GM13977 (cell line): ENCODE results near the gene ZNF81.
"Not testable (repeated sequence)": the region's sequence is repeated elsewhere in the genome, so short reads cannot be mapped to it uniquely, and the experiment has no call there.

Source experiments
- DNase-seq: peaks from one replicate; pipeline ENCODE4 v3.0.0; 2012; ENCODE audit warnings: low spot score
- in situ Hi-C: fragments of 300-500 bp; cut with MboI; formaldehyde crosslinking; loops from one replicate; pipeline ENCODE4 v1.12.0; 2022; ENCODE audit warnings: low sequenced_read_pairs, low pct_unique_long_range_greater_than_20kb, mixed read lengths, inconsistent platforms; ENCODE audit not compliant: unreplicated experiment
- TF ChIP-seq, protein P1 (sequence below): IDR thresholded peaks from 2 replicates; pipeline ENCODE4 v1.5.1; 2012; ENCODE audit warnings: mild to moderate bottlenecking, control low read depth; ENCODE audit not compliant: insufficient read depth; ENCODE audit errors: extremely low read depth, missing control alignments

The ZNF81 gene

DNA sequence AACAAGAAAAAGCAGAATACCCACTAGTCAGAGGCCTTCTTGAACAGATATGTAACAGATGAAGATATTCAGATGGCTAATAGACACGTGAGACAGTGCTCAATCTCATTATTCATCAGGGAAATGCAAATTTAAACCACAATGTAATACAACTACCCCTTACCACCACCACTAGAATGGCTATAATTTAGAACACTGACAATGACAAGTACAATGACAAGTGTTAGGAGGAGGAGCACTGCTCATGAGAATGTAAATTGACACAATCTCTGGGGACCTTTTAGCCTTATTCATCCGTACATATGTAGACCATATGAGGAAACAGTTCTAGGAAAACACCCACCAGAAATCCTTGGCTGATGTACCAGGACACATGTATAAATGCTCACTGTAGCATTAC, 13.1 kb downstream of the ZNF81 start:
- in situ Hi-C loops = no loop called here
- no peak for DNase-seq
- TF ChIP-seq, protein P1, sequence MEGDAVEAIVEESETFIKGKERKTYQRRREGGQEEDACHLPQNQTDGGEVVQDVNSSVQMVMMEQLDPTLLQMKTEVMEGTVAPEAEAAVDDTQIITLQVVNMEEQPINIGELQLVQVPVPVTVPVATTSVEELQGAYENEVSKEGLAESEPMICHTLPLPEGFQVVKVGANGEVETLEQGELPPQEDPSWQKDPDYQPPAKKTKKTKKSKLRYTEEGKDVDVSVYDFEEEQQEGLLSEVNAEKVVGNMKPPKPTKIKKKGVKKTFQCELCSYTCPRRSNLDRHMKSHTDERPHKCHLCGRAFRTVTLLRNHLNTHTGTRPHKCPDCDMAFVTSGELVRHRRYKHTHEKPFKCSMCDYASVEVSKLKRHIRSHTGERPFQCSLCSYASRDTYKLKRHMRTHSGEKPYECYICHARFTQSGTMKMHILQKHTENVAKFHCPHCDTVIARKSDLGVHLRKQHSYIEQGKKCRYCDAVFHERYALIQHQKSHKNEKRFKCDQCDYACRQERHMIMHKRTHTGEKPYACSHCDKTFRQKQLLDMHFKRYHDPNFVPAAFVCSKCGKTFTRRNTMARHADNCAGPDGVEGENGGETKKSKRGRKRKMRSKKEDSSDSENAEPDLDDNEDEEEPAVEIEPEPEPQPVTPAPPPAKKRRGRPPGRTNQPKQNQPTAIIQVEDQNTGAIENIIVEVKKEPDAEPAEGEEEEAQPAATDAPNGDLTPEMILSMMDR = no peak

DNA sequence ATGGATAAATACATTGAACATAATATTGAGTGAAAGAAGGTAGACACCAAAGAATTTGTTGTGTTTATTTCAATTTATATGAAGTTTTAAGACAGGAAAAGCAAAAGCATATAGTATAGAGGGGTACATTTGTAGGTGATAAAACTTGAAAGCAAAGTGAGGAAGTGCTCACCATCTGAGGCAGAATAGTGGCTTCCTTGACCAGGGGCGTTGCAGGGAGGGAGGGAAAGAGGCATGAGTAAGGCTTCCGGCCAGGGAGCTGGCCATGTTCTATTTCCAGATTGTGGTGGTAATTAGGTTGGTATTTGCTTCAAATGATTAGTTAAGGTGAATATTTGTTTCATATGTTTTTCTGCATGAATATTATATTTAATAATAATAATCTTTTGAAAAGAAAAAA, 13.7 kb downstream of the ZNF81 start:
- DNase-seq, in situ Hi-C loops: not testable (repeated sequence)

DNA sequence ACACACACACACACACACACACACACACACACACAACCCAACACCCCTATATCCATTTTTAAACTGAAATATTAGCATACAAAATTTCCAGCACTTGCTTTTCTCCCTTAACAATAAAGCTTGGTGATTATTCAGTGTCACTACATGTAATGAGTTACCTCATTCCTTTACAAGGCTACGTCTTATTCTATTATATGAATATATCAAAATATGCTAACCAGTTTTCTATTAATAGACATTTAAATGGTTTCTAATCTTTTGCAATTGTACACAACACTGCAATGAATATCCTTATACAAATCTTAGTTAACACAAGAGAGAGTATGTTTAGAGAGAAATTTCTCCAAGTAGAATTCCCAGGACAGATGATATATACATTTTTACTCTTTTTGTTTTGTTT, 14.2 kb downstream of the ZNF81 start:
- DNase-seq = no peak
- in situ Hi-C loops = no loop called here
- TF ChIP-seq, protein P1 = no peak

DNA sequence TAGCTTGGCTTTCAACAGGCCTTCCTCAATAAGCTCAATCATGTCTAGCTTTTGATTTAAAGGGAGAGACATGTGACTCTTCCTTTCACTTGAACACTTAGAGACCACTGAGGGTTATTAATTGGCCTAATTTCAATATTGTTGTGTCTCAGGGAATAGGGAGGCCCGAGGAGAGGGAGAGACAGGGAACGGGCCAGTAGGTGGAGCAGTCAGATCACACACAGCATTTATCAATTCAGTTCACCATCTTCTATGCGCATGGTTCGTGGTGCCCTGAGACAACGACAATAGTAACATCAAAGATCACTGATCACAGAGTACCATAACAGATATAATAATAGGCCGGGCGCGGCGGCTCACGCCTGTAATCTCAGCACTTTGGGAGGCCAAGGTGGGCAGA, 17.8 kb downstream of the ZNF81 start:
- no peak for DNase-seq
- in situ Hi-C loops = no loop called here
- TF ChIP-seq, protein P1 = peak; percentile 33

DNA sequence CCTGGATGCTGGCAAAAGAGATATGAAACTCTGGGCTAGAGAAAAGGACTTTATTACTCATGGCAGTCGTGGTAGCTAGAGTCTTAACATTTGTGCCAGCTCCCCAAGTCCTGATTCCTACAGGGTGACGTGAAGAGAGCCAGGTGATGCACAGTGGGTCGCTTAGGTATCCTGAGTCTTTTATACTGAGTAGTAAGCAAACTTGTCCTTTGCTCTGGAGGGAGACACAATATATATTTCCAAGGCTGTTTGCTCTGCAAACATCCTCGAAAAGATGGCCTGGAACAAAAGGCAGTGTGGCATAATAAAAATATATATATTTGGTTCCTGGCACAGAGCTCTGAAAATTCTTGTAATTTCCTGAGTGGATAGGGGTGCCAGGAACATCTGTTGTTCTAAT, 23.0 kb downstream of the ZNF81 start:
- no peak for DNase-seq
- in situ Hi-C loops = no loop called here
- TF ChIP-seq, protein P1 = no peak

DNA sequence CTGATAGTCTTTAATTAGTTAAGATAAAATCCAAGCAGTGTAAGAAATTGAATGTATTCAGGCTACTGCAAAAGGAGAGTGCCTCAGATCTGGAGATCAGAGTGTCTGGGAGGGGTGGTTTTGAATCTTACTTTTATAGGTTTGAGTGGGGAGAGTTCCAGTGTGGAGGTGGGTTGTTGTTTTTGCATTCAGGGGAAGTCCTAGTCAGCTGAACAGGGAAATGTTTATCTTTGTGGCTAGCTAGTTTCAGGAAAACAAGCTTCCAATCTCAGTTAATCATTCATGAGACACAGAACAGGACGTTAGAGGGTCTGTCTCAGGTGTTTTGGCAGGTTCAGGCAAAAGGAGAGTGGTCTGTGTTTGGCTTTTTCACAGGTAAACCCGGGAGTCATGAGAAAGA, 26.0 kb downstream of the ZNF81 start:
- in situ Hi-C loops = no loop called here
- TF ChIP-seq, protein P1 = no peak
- no peak for DNase-seq

DNA sequence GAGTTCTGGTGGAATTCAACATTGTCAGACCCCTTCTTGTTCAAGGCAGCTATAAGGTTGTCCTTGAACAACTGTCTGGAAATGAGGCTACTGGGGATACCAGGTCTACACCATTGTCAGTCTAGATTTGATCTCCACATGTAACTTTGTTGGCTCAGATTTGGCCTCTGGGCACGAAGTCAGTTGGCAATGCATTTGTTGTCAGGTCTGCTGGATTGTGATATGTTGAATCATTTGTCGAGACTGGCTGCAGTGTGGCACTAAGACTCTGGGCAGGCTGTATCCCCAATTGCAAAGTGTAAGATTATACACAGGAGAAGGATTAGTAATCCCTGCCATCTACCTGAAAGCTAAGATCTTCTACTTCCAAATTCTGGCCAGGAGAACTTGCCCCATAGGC, 26.5 kb downstream of the ZNF81 start:
- TF ChIP-seq, protein P1 = no peak
- DNase-seq = no peak
- in situ Hi-C loops = no loop called here
